A549 (cell line): ENCODE data around the gene CD300LF. TPM values are rescaled to one million over a fixed set of nuclear protein-coding genes. Genes with fewer than 3 reads are reported as not detected.

Source experiments
- ATAC-seq, 2 experiments: fragments of 200-7000 bp in 1 of 2; fragments of >200 bp in 1 of 2; cut with Nextera tagmentation in 1 of 2; cut with Tn5 transposase in 1 of 2; 3 replicates each; pipeline versions ENCODE4 v1.8.0 to v1.9.1; 2018 to 2020; ENCODE audit warnings: mild to moderate bottlenecking in 1 of 2, moderate library complexity in 1 of 2
- CTCF ChIA-PET: fragments of 300-600 bp; sonication (Branson Sonifier 250); formaldehyde crosslinking; extraction: SDS; loops from one replicate; lab custom pipeline; 2021; ENCODE audit warnings: antibody characterized with exemption, inconsistent platforms; lab: Yijun Ruan, JAX
- POLR2A ChIA-PET: fragments of 350-600 bp; formaldehyde crosslinking; extraction: SDS; loops from one replicate; lab custom pipeline; 2021; ENCODE audit warnings: antibody characterized with exemption, inconsistent platforms; lab: Yijun Ruan, JAX
- DNase-seq, 2 experiments: peaks; one replicate each; pipeline versions ENCODE4 v3.0.0 to v3.0.0-alpha.2; 2011 to 2016; ENCODE audit warnings: low read depth in 1 of 2, low spot score in 1 of 2
- FAIRE-seq: peaks from 2 replicates; lab custom pipeline; 2011; peaks lifted over from hg19 to GRCh38; lab: Jason Lieb, UNC
- H3K27ac ChIP-seq, 2 experiments: fragments of >200 bp; sonication (Bioruptor Twin); formaldehyde crosslinking; 3 replicates each; pipeline ENCODE4 v1.5.1; 2016 to 2017
- H3K4me1 ChIP-seq: fragments of >200 bp; sonication (Bioruptor Twin); formaldehyde crosslinking; 3 replicates; pipeline ENCODE4 v1.6.1; 2016
- H3K4me2 ChIP-seq: fragments of >200 bp; sonication (Bioruptor Twin); formaldehyde crosslinking; 3 replicates; pipeline ENCODE4 v1.6.1; 2016
- H3K4me3 ChIP-seq: fragments of >200 bp; sonication (Bioruptor Twin); formaldehyde crosslinking; 3 replicates; pipeline ENCODE4 v1.5.1; 2016
- H3K9me3 ChIP-seq: fragments of >200 bp; sonication (Bioruptor Twin); formaldehyde crosslinking; 3 replicates; pipeline ENCODE4 v1.6.1; 2016
- ATOH8 ChIP-seq: fragments of 250-450 bp; sonication (Bioruptor Pico); IDR thresholded peaks from 2 replicates; pipeline ENCODE4 v1.5.0; 2020; ENCODE audit warnings: low read depth, mild to moderate bottlenecking, moderate library complexity
- BHLHE40 ChIP-seq: IDR thresholded peaks from 2 replicates; pipeline ENCODE4 v1.6.1; 2012; ENCODE audit warnings: low read depth, low read length, inconsistent platforms
- CBX8 ChIP-seq: fragments of 200-600 bp; sonication (generic); IDR thresholded peaks from 2 replicates; pipeline ENCODE4 v1.6.1; 2016
- CHD2 ChIP-seq: fragments of 150-350 bp; IDR thresholded peaks from 2 replicates; pipeline ENCODE4 v1.6.1; 2014; ENCODE audit warnings: low read length; ENCODE audit not compliant: partially characterized antibody
- CHD4 ChIP-seq: fragments of 200-600 bp; sonication (generic); IDR thresholded peaks from 2 replicates; pipeline ENCODE4 v1.6.1; 2016; ENCODE audit warnings: antibody characterized with exemption, mild to moderate bottlenecking, borderline replicate concordance
- CTCF ChIP-seq: fragments of >200 bp; sonication (Bioruptor Twin); formaldehyde crosslinking; IDR thresholded peaks from 3 replicates; pipeline ENCODE4 v1.5.1; 2016
- GATA3 ChIP-seq: IDR thresholded peaks from 2 replicates; pipeline ENCODE4 v1.6.1; 2012; ENCODE audit warnings: borderline replicate concordance
- HES2 ChIP-seq: fragments of >200 bp; sonication (Bioruptor Twin); formaldehyde crosslinking; IDR thresholded peaks from 2 replicates; pipeline ENCODE4 v1.6.1; 2016
- NPAS2 ChIP-seq: fragments of 250-450 bp; sonication (Bioruptor Pico); IDR thresholded peaks from 2 replicates; pipeline ENCODE4 v1.8.0; 2022; ENCODE audit warnings: mild to moderate bottlenecking, moderate library complexity, borderline replicate concordance
- NR3C1 ChIP-seq: fragments of >200 bp; sonication (Bioruptor Twin); formaldehyde crosslinking; IDR thresholded peaks from 3 replicates; pipeline ENCODE4 v1.6.1; 2017
- PHF8 ChIP-seq: fragments of 200-600 bp; sonication (generic); IDR thresholded peaks from 2 replicates; pipeline ENCODE4 v1.6.1; 2016; ENCODE audit warnings: low read depth, mild to moderate bottlenecking, antibody characterized with exemption, moderate library complexity, borderline replicate concordance
- RAD21 ChIP-seq, 2 experiments: fragments of >200 bp in 1 of 2; sonication (Bioruptor Twin) in 1 of 2; formaldehyde crosslinking in 1 of 2; IDR thresholded peaks in 1 of 2; conservative IDR thresholded peaks in 1 of 2; 2 replicates in 1 of 2; 3 replicates in 1 of 2; pipeline ENCODE4 v1.6.1; 2012 to 2018; ENCODE audit warnings: inconsistent platforms in 1 of 2
- RARB ChIP-seq: fragments of 250-450 bp; sonication (Bioruptor Pico); IDR thresholded peaks from 2 replicates; pipeline ENCODE4 v1.8.0; 2021; ENCODE audit warnings: mild to moderate bottlenecking, moderate library complexity
- RCOR1 ChIP-seq: fragments of 150-350 bp; IDR thresholded peaks from 2 replicates; pipeline ENCODE4 v1.6.1; 2014; ENCODE audit warnings: antibody characterized with exemption, low read length, low read depth
- RNF2 ChIP-seq: fragments of 200-600 bp; sonication (generic); IDR thresholded peaks from 2 replicates; pipeline ENCODE4 v1.6.1; 2016; ENCODE audit warnings: low read depth, mild to moderate bottlenecking, antibody characterized with exemption, moderate library complexity, borderline replicate concordance
- TP53 ChIP-seq: fragments of 250-450 bp; sonication (Bioruptor Pico); IDR thresholded peaks from 2 replicates; pipeline ENCODE4 v1.5.0; 2021; ENCODE audit warnings: mild to moderate bottlenecking, moderate library complexity
- USF2 ChIP-seq: fragments of 450-650 bp; IDR thresholded peaks from 2 replicates; pipeline ENCODE4 v1.6.1; 2014; ENCODE audit warnings: antibody characterized with exemption
- ZFP36 ChIP-seq: fragments of 450-650 bp; IDR thresholded peaks from 2 replicates; pipeline ENCODE4 v1.6.1; 2014; ENCODE audit warnings: borderline replicate concordance; ENCODE audit not compliant: partially characterized antibody
- WGBS: methylation state at CpG from one replicate; pipeline ENCODE4 v1.1.6; 2017; ENCODE audit errors: missing lambda C conversion rate; 5-methylcytosine and 5-hydroxymethylcytosine counted together
- polyA plus RNA-seq, 4 experiments: library from polyadenylated mRNA; depleted of rRNA in 3 of 4; stranded (reverse); fragments of >200 nt; fragmentation: RNase III in 1 of 4; extraction: RNeasy Plus Mini Kit Qiagen cat#74134 plus additional on column Dnase treatment in 1 of 4; gene quantifications; 2 replicates in 3 of 4; 3 replicates in 1 of 4; pipeline ENCODE4 v1.2.3, GENCODE V29; 2011 to 2017

CD300LF gene
- polyA plus RNA-seq, 2 of the 4 experiments (the other 2 are of a cell fraction) = not detected

GRCh38 chr17:74731347-74731605, 18.6 kb upstream of the CD300LF start:
- Histone ChIP-seq H3K27ac (no peak overlapping the region), H3K4me1 (peaks cover 10% of the 10 kb centered on the region; the same call in 1 of the 3 replicates), H3K4me3 (no peak overlapping the region), H3K9me3 (peaks cover 7% of the 10 kb centered on the region), H3K4me2 (no peak overlapping the region)
- POLR2A ChIA-PET = no interaction called here
- CTCF ChIA-PET = no interaction called here
- no peak for DNase-seq
- TF ChIP-seq RAD21 (conservative IDR thresholded peaks at IDR 0.05 in 1 of 2, IDR thresholded peaks at IDR 0.05 in 1 of 2) (no peak), BHLHE40 (no peak), ZFP36 (no peak), CTCF (no peak), CHD4 (no peak), RNF2 (no peak), ATOH8 (CRISPR knock-in tag) (no peak), GATA3 (no peak), HES2 (no peak), NPAS2 (CRISPR knock-in tag) (no peak), TP53 (CRISPR knock-in tag) (no peak), RCOR1 (no peak), PHF8 (no peak), RARB (CRISPR knock-in tag) (no peak), CHD2 (no peak), NR3C1 (no peak), USF2 (no peak)
- ATAC-seq = no peak
- WGBS = 14% methylated on average over 3 of the region's 4 CpGs
- FAIRE-seq = no peak

GRCh38 chr17:74730491-74731346, 18.0 kb upstream of the CD300LF start:
- CTCF ChIA-PET = interaction anchor here (1.1 kb wide), 1 partner anchor 15 kb away, joined by 4 read pairs; no protein-coding TSS in a partner anchor

More at GRCh38 chr17:74730491-74731346, 18.0 kb upstream of the CD300LF start:
- DNase-seq (no peak), FAIRE-seq (no peak), ATAC-seq (no peak)
- H3K4me3 ChIP-seq = no peak overlapping the region
- WGBS = 52% methylated on average over 16 of the region's 16 CpGs
- no peak overlapping the region for H3K27ac ChIP-seq
- TF ChIP-seq CBX8 = no peak
- TF ChIP-seq NR3C1 = no peak
- no peak for TF ChIP-seq ATOH8 (CRISPR knock-in tag)
- TF ChIP-seq PHF8 = no peak
- peaks cover 7% of the 10 kb centered on the region for H3K9me3 ChIP-seq
- POLR2A ChIA-PET = no interaction called here
- no peak overlapping the region for H3K4me2 ChIP-seq
- H3K4me1 ChIP-seq = peaks cover 4% of the 10 kb centered on the region; the same call in 1 of the 3 replicates
